Lung (tissue), 12 donors: ENCODE measurements around the gene SLC16A3. TPM values are rescaled to one million over a fixed set of nuclear protein-coding genes. Genes with fewer than 3 reads are reported as not detected.

Experiments
- ATAC-seq: fragments of 200-7000 bp; cut with Tn5 transposase; one replicate; pipeline ENCODE4 v1.9.1; 2020; ENCODE audit warnings: moderate number of reproducible peaks; ENCODE audit not compliant: insufficient read depth, low FRiP score
- DNase-seq, 3 donors: peaks; one replicate each; pipeline ENCODE4 v3.0.0-alpha.2; 2013 to 2017
- H3K27ac ChIP-seq, 2 donors: one replicate each; pipeline ENCODE4 v1.5.1; 2013; ENCODE audit warnings: mild to moderate bottlenecking in 2 of 2, moderate library complexity in 2 of 2, control low read depth in 1 of 2, inconsistent platforms in 1 of 2, low read depth in 1 of 2, low read length in 1 of 2
- H3K27me3 ChIP-seq, 3 donors: one replicate each; pipeline ENCODE4 v1.5.1; 2013; ENCODE audit warnings: low read length in 2 of 3; ENCODE audit not compliant: control insufficient read depth in 3 of 3, insufficient read depth in 3 of 3
- H3K36me3 ChIP-seq, 4 donors: one replicate each; pipeline ENCODE4 v1.5.1; 2013; ENCODE audit warnings: low read length in 4 of 4, mild to moderate bottlenecking in 1 of 4, moderate library complexity in 1 of 4; ENCODE audit not compliant: control insufficient read depth in 4 of 4, insufficient read depth in 4 of 4
- H3K4me1 ChIP-seq, 5 donors: one replicate each; pipeline ENCODE4 v1.5.1; 2013; ENCODE audit warnings: low read length in 5 of 5, mild to moderate bottlenecking in 2 of 5, moderate library complexity in 1 of 5; ENCODE audit not compliant: control insufficient read depth in 5 of 5, insufficient read depth in 5 of 5
- H3K4me3 ChIP-seq: one replicate; pipeline ENCODE4 v1.5.1; 2013; ENCODE audit warnings: mild to moderate bottlenecking, control low read depth, moderate library complexity
- H3K9ac ChIP-seq, 2 donors: one replicate each; pipeline ENCODE4 v1.5.1; 2013; ENCODE audit warnings: low read length in 2 of 2, control low read depth in 1 of 2; ENCODE audit not compliant: insufficient read depth in 1 of 2
- H3K9me3 ChIP-seq, 4 donors: one replicate each; pipeline ENCODE4 v1.5.1; 2013; ENCODE audit warnings: low read length in 3 of 4, mild to moderate bottlenecking in 1 of 4, moderate library complexity in 1 of 4; ENCODE audit not compliant: control insufficient read depth in 4 of 4, insufficient read depth in 3 of 4
- WGBS, 2 donors: extraction: QIAGEN DNeasy Blood & Tissue Kit; methylation state at CpG; one replicate each; pipeline ENCODE4 v1.1.7; 2013; 5-methylcytosine and 5-hydroxymethylcytosine counted together
- polyA plus RNA-seq, 2 donors: library from polyadenylated mRNA; stranded (reverse); fragments of 200-250 nt; gene quantifications; one replicate each; pipeline ENCODE4 v1.2.1, GENCODE V29; 2013
- total RNA-seq, 2 donors: library from RNA; depleted of rRNA in 1 of 2; stranded (reverse); fragments of >200 nt in 1 of 2; gene quantifications; one replicate each; pipeline ENCODE4 v1.2.1, GENCODE V29; 2014 to 2021
- TF ChIP-seq, protein P1 (sequence below): IDR thresholded peaks from 2 replicates; pipeline ENCODE4 v1.5.1; 2012; ENCODE audit warnings: mild to moderate bottlenecking; ENCODE audit errors: control extremely low read depth, extremely low read depth
- donor health status: control.
- donor health status: control.
- donor health status: Bipolar disorder and iron deficiency.
- donor health status: healthy.
- donor health status: DM: yes; HTN: yes; CAD: no.

The SLC16A3 gene
- total and polyA plus RNA-seq, 4 donors = 31.0 to 309 (median 93.4) TPM

DNA sequence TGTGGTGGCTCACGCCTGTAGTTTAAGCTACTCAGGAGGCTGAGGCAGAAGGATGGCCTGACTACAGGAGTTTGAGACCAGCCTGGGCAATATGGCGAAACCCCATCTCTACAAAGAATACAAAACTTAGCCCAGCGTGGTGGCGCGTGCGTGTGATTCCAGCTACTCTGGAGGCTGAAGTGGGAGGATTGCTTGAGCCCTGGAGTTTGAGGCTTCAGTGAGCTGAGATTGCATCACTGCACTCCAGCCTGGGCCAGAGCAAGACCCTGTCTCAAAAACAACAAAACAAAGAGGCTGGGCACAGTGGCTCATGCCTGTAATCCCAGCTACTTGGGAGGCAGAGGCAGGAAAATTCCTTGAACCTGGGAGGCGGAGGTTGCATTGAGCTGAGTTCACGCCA, 51.7 kb downstream of the SLC16A3 start:
- Histone ChIP-seq H3K27ac (no peak overlapping the region), H3K9me3 (no peaks in the 10 kb centered on the region), H3K36me3 (no peaks in the 10 kb centered on the region), H3K4me1 (peaks cover 0 to 14% (median 0%) of the 10 kb centered on the region in 5 donors), H3K9ac (no peak overlapping the region), H3K27me3 (no peaks in the 10 kb centered on the region), H3K4me3 (no peak overlapping the region)
- TF ChIP-seq, protein P1, sequence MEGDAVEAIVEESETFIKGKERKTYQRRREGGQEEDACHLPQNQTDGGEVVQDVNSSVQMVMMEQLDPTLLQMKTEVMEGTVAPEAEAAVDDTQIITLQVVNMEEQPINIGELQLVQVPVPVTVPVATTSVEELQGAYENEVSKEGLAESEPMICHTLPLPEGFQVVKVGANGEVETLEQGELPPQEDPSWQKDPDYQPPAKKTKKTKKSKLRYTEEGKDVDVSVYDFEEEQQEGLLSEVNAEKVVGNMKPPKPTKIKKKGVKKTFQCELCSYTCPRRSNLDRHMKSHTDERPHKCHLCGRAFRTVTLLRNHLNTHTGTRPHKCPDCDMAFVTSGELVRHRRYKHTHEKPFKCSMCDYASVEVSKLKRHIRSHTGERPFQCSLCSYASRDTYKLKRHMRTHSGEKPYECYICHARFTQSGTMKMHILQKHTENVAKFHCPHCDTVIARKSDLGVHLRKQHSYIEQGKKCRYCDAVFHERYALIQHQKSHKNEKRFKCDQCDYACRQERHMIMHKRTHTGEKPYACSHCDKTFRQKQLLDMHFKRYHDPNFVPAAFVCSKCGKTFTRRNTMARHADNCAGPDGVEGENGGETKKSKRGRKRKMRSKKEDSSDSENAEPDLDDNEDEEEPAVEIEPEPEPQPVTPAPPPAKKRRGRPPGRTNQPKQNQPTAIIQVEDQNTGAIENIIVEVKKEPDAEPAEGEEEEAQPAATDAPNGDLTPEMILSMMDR = no peak
- ATAC-seq (no peak), DNase-seq (no peak)
- WGBS, 2 donors = 92 to 94% methylated on average over 8 of the region's 8 CpGs

DNA sequence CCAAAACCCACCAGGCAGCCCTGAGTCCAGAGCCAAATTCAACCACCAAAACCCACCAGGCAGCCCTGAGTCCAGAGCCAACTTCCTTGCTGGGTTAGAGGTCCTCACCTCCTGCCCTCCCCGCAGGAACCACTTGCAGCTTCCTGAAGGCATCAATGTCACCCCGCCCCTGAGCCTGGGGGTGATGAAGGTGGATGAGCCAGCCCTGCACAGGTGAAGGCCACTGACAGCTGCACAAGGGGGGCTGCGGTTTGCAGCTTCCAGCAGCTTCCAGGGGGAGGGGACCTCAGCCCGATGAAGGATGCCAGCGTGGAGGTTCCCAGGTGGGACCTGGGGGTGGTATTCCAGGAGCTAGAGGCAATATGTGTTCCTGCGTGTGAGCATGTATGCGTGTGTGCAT, 52.2 kb downstream of the SLC16A3 start:
- no peak for DNase-seq
- no peak for ATAC-seq
- no peaks in the 10 kb centered on the region for H3K9me3 ChIP-seq
- H3K36me3 ChIP-seq = no peaks in the 10 kb centered on the region
- TF ChIP-seq, protein P1 = no peak
- no peak overlapping the region for H3K27ac ChIP-seq
- H3K27me3 ChIP-seq = no peaks in the 10 kb centered on the region
- no peak overlapping the region for H3K9ac ChIP-seq
- H3K4me3 ChIP-seq = no peak overlapping the region
- H3K4me1 ChIP-seq = peaks cover 0 to 14% (median 0%) of the 10 kb centered on the region in 5 donors
- WGBS, 2 donors = 74 to 75% methylated on average over 7 of the region's 7 CpGs

DNA sequence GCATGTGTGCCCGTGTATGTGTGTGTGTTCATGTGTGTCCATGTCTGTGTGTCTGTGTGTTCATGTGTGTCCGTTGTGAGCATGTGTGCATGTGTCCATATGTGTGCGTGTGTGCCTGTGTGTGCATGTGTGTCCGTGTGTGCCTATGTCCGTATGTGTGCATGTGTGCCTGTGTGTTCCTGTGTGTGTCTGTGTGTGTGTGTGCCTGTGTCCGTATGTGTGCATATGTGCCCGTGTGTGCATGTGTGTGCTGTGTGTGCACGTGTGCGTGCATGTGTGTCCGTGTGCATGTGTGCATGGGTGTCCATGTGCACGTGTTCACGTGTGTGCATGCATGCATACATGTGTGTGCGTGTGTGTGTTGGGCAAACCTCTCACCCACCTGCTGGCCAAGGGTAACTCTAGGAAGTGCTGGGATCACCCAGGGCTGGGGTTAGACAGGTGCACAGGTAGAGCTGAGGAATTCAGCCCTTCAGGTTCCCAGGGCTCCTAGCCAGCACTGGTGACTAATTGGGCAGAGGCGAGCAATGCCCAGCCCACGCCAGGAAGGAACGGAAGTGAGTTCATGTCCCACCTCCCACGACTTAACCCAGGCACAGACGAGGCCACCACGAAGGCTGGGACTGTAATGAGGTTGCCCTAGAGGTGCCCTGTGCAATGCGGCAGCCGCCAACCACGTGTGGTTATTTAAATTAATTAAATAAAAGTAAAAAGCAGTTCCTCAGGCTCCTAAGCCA, 52.8 kb downstream of the SLC16A3 start:
- peak; percentile 72 for ATAC-seq
- no peak for DNase-seq
- peaks cover 0 to 14% (median 0%) of the 10 kb centered on the region in 5 donors for H3K4me1 ChIP-seq
- H3K27me3 ChIP-seq = no peaks in the 10 kb centered on the region
- H3K4me3 ChIP-seq = no peak overlapping the region
- peak overlapping the region in 1 of 2 donors; percentile 34 for H3K27ac ChIP-seq
- 68 to 74% methylated on average over 22 of the region's 22 CpGs for WGBS, 2 donors
- H3K9ac ChIP-seq = no peak overlapping the region
- H3K9me3 ChIP-seq = no peaks in the 10 kb centered on the region
- no peaks in the 10 kb centered on the region for H3K36me3 ChIP-seq
- TF ChIP-seq, protein P1 = no peak
